Small intestine (tissue), 7 donors: ENCODE results near the gene ADORA2A. TPM values are rescaled to one million over a fixed set of nuclear protein-coding genes. Genes with fewer than 3 reads are reported as not detected.

Experiments used
- DNase-seq, 2 donors: peaks; one replicate each; pipeline versions ENCODE4 v3.0.0 to v3.0.0-alpha.2; 2013
- FAIRE-seq: peaks from 2 replicates; lab custom pipeline; 2012; peaks lifted over from hg19 to GRCh38; lab: Jason Lieb, UNC
- H3K27ac ChIP-seq, 3 donors: one replicate each; pipeline ENCODE4 v1.5.1; 2013; ENCODE audit warnings: low read length in 2 of 3, mild to moderate bottlenecking in 2 of 3, control low read depth in 1 of 3, inconsistent platforms in 1 of 3, low read depth in 1 of 3, moderate library complexity in 1 of 3
- H3K27me3 ChIP-seq, 3 donors: one replicate each; pipeline ENCODE4 v1.6.1; 2013; ENCODE audit warnings: low read length in 3 of 3, inconsistent platforms in 1 of 3; ENCODE audit not compliant: control insufficient read depth in 3 of 3, insufficient read depth in 3 of 3
- H3K36me3 ChIP-seq, 3 donors: one replicate each; pipeline ENCODE4 v1.6.1; 2013; ENCODE audit warnings: low read length in 3 of 3, inconsistent platforms in 1 of 3, low read depth in 1 of 3, mild to moderate bottlenecking in 1 of 3, moderate library complexity in 1 of 3; ENCODE audit not compliant: control insufficient read depth in 3 of 3, insufficient read depth in 2 of 3
- H3K4me1 ChIP-seq, 3 donors: one replicate each; pipeline ENCODE4 v1.6.1; 2013; ENCODE audit warnings: low read length in 2 of 3, inconsistent platforms in 1 of 3, low read depth in 1 of 3, mild to moderate bottlenecking in 1 of 3, moderate library complexity in 1 of 3; ENCODE audit not compliant: control insufficient read depth in 3 of 3, insufficient read depth in 2 of 3
- H3K4me3 ChIP-seq, 3 donors: one replicate each; pipeline ENCODE4 v1.5.1; 2013; ENCODE audit warnings: low read length in 3 of 3, control low read depth in 1 of 3, inconsistent platforms in 1 of 3, low read depth in 1 of 3, mild to moderate bottlenecking in 1 of 3, moderate library complexity in 1 of 3
- H3K9me3 ChIP-seq, 2 donors: one replicate each; pipeline ENCODE4 v1.6.1; 2013; ENCODE audit warnings: low read depth in 1 of 2, low read length in 1 of 2; ENCODE audit not compliant: control insufficient read depth in 2 of 2, insufficient read depth in 1 of 2
- WGBS, 3 donors: extraction: QIAGEN DNeasy Blood & Tissue Kit; methylation state at CpG; one replicate each; pipeline ENCODE4 v1.1.7; 2013; 5-methylcytosine and 5-hydroxymethylcytosine counted together
- polyA plus RNA-seq, 4 donors: library from polyadenylated mRNA; stranded (reverse) in 3 of 4; unstranded in 1 of 4; fragments of 200-250 nt in 3 of 4; fragments of 120-200 nt in 1 of 4; gene quantifications; one replicate each; pipeline versions ENCODE4 v1.2.1 to v1.2.3, GENCODE V29; 2013
- donor health status: healthy with polysubstance abuse.
- donor health status: control.
- donor health status: control.
- donor health status: Bipolar disorder and iron deficiency.
- donor health status: healthy.

Gene ADORA2A
- polyA plus RNA-seq, 4 donors: 0.67 to 9.0 (median 2.5) TPM

DNA sequence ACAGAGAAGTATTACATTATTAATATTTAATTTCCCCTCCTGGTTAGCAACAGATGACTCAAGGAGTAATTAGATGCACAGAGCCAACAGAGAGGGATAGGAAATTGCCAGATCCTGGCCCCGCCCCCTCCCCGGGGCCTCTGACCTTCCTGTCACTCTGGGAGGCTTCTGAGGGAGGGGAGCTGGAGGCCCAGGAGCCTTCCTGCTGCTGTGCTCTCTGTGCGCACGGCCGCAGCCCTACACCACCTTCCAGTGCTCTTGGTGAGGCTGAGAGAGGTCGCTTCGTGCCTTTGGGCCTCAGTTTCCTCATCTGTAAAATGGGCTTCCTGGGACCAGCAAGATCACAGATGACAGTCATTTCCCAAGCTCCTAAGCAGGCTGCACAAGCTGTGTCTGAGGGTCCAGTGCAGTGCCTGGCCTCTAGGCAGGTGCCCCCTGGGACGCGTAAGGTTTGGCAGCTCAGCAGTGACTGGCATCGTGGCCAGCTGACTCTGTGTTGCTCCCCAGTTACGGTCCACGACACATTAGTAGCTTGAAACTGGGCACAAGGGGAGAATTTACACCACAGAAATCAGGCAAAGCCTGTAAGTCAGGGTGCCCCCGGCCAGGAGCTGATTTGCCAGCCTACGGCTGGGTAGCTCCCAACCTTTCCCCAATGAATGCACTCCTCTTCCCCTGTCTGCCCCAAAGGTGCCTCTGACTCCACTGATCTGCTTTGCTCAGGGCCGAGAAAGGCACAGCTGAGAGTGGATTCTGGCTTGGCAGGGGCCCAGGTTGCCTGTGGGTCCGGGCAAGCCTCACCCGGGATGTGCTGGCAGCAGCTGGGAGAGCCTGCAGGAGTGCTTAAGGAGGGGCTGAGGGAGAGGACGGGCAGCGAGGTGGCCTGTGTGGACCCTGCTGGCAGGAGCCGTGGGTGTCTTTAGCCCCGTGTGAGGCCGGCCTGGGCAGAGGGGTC lies 2.3 kb downstream of the ADORA2A start:
- Histone ChIP-seq H3K4me1 (peaks cover 0 to 17% (median 15%) of the 10 kb centered on the region in 3 donors), H3K27ac (peak overlapping the region in 1 of 3 donors; percentile 4), H3K9me3 (no peaks in the 10 kb centered on the region), H3K36me3 (peaks cover 0 to 22% (median 0%) of the 10 kb centered on the region in 3 donors), H3K27me3 (peaks cover 0 to 20% (median 0%) of the 10 kb centered on the region in 3 donors), H3K4me3 (no peak overlapping the region)
- 57 to 70% (median 64%) methylated on average over 22 of the region's 22 CpGs for WGBS, 3 donors
- FAIRE-seq (no peak), DNase-seq (peak in 1 of 2 donors; percentile 39)

DNA sequence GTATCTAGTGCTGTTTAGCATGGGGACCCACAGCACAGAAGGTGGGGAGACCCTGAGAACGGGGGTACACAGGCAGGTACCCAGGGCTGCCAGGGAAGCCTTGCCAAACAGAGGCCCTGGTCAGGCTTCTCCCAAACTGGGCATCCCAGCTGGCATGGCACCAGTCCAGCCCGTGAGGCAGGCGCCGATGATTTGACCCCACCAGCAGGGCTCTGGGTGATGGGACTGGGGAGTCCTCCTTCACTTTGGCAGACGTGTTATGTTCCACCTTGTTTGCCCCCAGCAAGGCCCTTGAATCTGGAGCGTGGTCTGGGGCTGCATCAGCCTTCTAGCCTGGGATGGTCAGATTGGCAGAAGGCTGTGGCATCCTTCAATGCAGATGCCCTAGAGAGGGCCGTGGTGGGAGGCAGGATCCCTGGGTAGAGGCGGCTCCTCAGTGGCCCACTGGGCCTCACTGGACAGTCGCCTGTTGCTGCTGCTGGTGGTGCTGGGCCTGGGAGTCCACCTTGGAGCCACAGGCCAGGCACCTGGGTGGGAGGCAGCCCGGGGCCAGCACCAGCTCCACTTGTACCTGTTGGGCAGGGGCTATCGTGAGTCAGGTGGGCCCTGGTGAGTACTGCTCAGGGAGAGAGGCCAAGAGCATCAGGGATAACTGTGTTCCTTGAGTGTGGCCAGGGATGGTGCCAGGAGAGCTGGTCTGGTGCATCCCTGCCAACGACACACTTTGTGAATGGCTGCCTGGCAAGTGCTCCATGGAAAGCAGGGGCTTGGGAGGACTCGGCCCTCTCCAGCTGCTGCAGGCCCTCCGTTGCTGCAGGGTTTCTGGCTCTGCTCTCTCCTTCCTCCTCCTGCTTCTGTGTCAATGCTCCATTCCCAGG lies 3.3 kb downstream of the ADORA2A start:
- DNase-seq (no peak), FAIRE-seq (no peak)
- Histone ChIP-seq H3K4me3 (no peak overlapping the region), H3K27me3 (peaks cover 0 to 11% (median 0%) of the 10 kb centered on the region in 3 donors), H3K27ac (no peak overlapping the region), H3K36me3 (peaks cover 0 to 27% (median 0%) of the 10 kb centered on the region in 3 donors), H3K4me1 (peaks cover 0 to 19% (median 15%) of the 10 kb centered on the region in 3 donors), H3K9me3 (no peaks in the 10 kb centered on the region)
- WGBS, 3 donors: 87 to 93% (median 87%) methylated on average over 14 of the region's 14 CpGs

DNA sequence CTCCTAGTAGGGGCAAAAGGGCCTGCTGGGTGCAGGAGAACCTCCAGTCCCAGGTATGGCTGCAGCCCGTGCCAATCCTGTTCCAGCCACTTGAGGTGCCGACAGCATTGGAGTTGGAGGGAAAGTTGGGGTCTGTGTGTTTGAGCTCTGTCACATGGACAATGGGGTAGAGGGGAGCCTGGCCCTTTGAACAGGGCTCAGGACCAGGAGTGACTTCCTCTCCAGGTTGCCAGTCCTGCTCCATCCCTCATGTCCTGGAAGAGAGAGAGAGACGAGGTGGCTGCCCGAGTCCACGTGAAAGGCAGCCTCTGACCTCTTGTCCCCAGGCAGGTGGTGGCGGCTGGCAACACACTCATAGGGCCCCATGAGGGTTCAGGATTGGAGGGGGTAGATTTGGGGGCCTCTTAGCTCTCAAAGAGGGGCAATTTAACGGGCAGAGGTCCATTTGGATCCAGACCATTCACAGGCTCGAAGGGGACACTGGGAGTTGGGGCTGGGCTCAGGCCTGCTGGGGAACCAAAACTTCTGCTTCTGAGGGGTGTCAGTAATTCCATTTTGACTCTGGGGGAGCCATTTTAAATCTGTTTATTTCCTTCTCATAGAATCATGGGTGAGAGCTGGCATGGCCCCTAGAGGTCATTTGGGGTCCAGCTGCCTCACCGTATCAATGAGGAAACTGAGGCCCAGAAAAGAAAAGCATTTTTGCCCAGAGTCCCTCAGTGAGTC lies 4.1 kb downstream of the ADORA2A start:
- H3K27ac ChIP-seq: peak overlapping the region in 1 of 3 donors; percentile 40
- H3K4me1 ChIP-seq: peaks cover 0 to 19% (median 15%) of the 10 kb centered on the region in 3 donors
- no peak for FAIRE-seq

DNA sequence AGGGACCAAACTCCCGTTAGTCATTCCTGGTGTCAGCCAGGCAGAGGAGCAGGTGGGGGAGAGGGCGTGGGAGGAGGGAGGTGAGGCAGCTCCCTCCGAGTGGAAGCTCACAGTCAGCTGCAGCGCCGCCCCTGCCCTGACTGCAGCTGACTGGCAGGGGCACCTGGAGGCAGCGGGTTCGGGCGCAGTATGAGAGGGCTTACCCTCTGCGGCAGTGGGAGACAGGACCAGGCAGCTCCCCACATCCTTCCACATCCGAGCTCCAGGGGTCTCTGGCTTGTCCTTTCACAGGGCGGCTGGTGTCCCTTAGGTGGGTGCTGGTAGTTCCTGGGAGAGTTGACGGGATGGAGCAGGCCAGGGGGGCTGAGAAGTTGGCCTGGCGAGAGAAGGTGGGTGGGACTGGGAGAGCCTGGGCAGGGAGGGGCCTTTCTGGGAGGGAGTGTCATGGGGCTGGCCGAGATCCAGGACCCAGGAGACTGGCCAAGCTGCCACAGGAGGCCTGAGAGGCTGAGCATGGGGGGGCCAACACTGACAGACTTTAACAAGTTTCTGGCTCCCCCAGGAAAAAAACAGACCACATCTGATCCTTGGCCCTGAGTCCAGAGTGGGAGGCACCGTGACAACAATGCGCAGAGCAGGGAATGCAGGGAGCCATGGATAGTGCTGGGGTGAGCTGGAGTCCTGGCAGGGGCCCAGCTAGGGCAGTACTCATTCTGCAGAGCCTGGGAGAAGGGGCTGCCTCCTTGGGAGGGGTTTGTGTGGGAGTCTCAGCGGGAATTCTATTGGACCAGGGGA lies 4.9 kb downstream of the ADORA2A start:
- Histone ChIP-seq H3K4me1 (peaks cover 0 to 19% (median 15%) of the 10 kb centered on the region in 3 donors), H3K36me3 (peaks cover 0 to 41% (median 0%) of the 10 kb centered on the region in 3 donors), H3K4me3 (no peak overlapping the region), H3K9me3 (no peaks in the 10 kb centered on the region), H3K27ac (peak overlapping the region in 1 of 3 donors; percentile 84), H3K27me3 (no peaks in the 10 kb centered on the region)
- FAIRE-seq (no peak), DNase-seq (peak; percentile 43 to 55)
- 17 to 43% (median 35%) methylated on average over 17 of the region's 17 CpGs for WGBS, 3 donors

More for the DNA sequence above, 4.1 kb downstream of the ADORA2A start:
- Histone ChIP-seq H3K27me3 (peaks cover 0 to 3% (median 0%) of the 10 kb centered on the region in 3 donors), H3K4me3 (no peak overlapping the region), H3K36me3 (peaks cover 0 to 33% (median 0%) of the 10 kb centered on the region in 3 donors), H3K9me3 (no peaks in the 10 kb centered on the region)
- DNase-seq: no peak
- 29 to 74% (median 58%) methylated on average over 9 of the region's 9 CpGs for WGBS, 3 donors

- Histone ChIP-seq H3K27ac (peak overlapping the region in 2 of 3 donors; percentile 5 to 84), H3K4me1 (peaks cover 0 to 19% (median 15%) of the 10 kb centered on the region in 3 donors), H3K36me3 (peaks cover 0 to 47% (median 0%) of the 10 kb centered on the region in 3 donors), H3K9me3 (no peaks in the 10 kb centered on the region), H3K4me3 (no peak overlapping the region), H3K27me3 (no peaks in the 10 kb centered on the region)
- no peak for DNase-seq
- no peak for FAIRE-seq
- 92 to 95% (median 93%) methylated on average over 32 to 34 of the region's 34 CpGs for WGBS, 3 donors
These were observed 5.8 kb downstream of the ADORA2A start for GRCh38 chr22:24433001-24433827.

- 76 to 82% (median 78%) methylated on average over 12 of the region's 12 CpGs for WGBS, 3 donors
- peaks cover 0 to 15% (median 15%) of the 10 kb centered on the region in 3 donors for H3K4me1 ChIP-seq
These were observed 6.5 kb downstream of the ADORA2A start for GRCh38 chr22:24433828-24434470.

More at GRCh38 chr22:24433828-24434470, 6.5 kb downstream of the ADORA2A start:
- DNase-seq (no peak), FAIRE-seq (no peak)
- Histone ChIP-seq H3K27ac (peak overlapping the region; percentile 9 to 84 (median 44)), H3K36me3 (peaks cover 0 to 54% (median 0%) of the 10 kb centered on the region in 3 donors), H3K9me3 (no peaks in the 10 kb centered on the region), H3K4me3 (no peak overlapping the region), H3K27me3 (no peaks in the 10 kb centered on the region)
